ENCODE data around the gene TPSAB1.
"Not testable (repeated sequence)": the region's sequence is repeated elsewhere in the genome, so short reads cannot be mapped to it uniquely, and the experiment has no call there.

DNA sequence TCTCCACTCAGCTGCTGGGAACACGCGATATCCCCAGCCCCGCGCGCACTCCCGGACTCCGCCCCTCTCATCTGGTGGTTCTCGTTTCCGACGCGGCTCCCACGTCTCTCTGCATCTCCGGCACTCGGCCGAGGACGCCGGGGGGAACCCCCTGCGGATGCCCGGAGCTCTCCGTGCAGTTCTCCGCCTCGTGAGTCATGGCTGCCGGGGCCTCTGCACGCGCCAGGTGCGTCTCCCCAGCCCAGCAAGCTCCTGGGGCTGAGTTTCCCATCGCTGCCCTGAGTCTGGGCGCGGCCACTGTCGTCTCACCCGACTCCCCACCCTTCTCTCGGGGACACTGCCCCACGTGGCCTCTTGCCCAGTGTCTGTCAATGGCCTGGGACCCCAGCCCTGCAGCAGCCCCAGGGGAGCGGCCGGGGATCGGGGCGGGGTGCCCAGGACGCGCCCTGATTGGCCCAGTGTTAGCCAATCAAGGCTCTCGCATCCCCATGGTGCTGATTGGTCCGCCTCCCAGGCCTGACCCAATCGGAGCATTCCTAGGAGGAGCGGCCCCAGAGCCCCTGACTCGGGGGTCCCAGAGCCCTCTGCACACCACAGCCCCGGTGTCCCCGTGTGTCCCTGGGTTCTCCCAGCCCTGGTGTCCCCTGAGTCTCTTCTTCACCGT lies 13.3 kb downstream of the TPSAB1 start:
- TF ChIP-seq, protein P1, sequence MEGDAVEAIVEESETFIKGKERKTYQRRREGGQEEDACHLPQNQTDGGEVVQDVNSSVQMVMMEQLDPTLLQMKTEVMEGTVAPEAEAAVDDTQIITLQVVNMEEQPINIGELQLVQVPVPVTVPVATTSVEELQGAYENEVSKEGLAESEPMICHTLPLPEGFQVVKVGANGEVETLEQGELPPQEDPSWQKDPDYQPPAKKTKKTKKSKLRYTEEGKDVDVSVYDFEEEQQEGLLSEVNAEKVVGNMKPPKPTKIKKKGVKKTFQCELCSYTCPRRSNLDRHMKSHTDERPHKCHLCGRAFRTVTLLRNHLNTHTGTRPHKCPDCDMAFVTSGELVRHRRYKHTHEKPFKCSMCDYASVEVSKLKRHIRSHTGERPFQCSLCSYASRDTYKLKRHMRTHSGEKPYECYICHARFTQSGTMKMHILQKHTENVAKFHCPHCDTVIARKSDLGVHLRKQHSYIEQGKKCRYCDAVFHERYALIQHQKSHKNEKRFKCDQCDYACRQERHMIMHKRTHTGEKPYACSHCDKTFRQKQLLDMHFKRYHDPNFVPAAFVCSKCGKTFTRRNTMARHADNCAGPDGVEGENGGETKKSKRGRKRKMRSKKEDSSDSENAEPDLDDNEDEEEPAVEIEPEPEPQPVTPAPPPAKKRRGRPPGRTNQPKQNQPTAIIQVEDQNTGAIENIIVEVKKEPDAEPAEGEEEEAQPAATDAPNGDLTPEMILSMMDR (IDR thresholded peaks at IDR 0.05; ENCODE audit: low read depth, low read length): not testable (repeated sequence)
- TF ChIP-seq POLR2A (IDR thresholded peaks at IDR 0.05; ENCODE audit: extremely low read depth, insufficient read length): not testable (repeated sequence)
- TF ChIP-seq, protein P2, sequence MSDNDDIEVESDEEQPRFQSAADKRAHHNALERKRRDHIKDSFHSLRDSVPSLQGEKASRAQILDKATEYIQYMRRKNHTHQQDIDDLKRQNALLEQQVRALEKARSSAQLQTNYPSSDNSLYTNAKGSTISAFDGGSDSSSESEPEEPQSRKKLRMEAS (IDR thresholded peaks at IDR 0.05; ENCODE audit: low read depth, low read length): not testable (repeated sequence)
